ENCODE measurements around the gene REPIN1. TPM values are rescaled to one million over a fixed set of nuclear protein-coding genes. Genes with fewer than 3 reads are reported as not detected.
A peak's percentile ranks its signal among the peaks of the same experiment; 100 is the strongest.

Gene REPIN1
- total RNA-seq, 1 experiment from 2014 or later, result 53.3 TPM

- no peak for DNase-seq
- Histone ChIP-seq H3K9me3 (ENCODE audit: low read length) (no peaks in the 10 kb centered on the region), H3K9ac (ENCODE audit: low read length) (no peak overlapping the region), H3K27me3 (ENCODE audit: low read length) (no peaks in the 10 kb centered on the region), H3K4me3 (ENCODE audit: low read length) (no peak overlapping the region), H3K4me1 (ENCODE audit: low read length) (peaks cover 15% of the 10 kb centered on the region), H3K79me2 (ENCODE audit: low read length) (no peaks in the 10 kb centered on the region), H3K36me3 (ENCODE audit: insufficient read depth, low read length) (no peaks in the 10 kb centered on the region), H4K20me1 (ENCODE audit: insufficient read depth, low read depth, low read length) (peaks cover 4% of the 10 kb centered on the region; the same call in 1 of the 2 replicates), H3K27ac (ENCODE audit: low read length) (no peak overlapping the region), H3K4me2 (ENCODE audit: low read depth, low read length, poor library complexity, severe bottlenecking) (no peak overlapping the region), H3K9me2 (replicated peaks; ENCODE audit: insufficient read depth, low read length) (no peaks in the 10 kb centered on the region), H2AFZ (ENCODE audit: low read length) (no peak overlapping the region)
These were observed 31.6 kb downstream of the REPIN1 start for GRCh38 chr7:150400008-150400787.

- H3K79me2 ChIP-seq (ENCODE audit: low read length), result no peaks in the 10 kb centered on the region
- H3K4me3 ChIP-seq (ENCODE audit: low read length), result no peak overlapping the region
- no peaks in the 10 kb centered on the region for H3K27me3 ChIP-seq (ENCODE audit: low read length)
- no peak overlapping the region for H3K9ac ChIP-seq (ENCODE audit: low read length)
- DNase-seq, result no peak
- H4K20me1 ChIP-seq (ENCODE audit: insufficient read depth, low read depth, low read length), result no peaks in the 10 kb centered on the region
- H3K9me3 ChIP-seq (ENCODE audit: low read length), result no peaks in the 10 kb centered on the region
- H3K4me2 ChIP-seq (ENCODE audit: low read depth, low read length, poor library complexity, severe bottlenecking), result no peak overlapping the region
- H3K9me2 ChIP-seq (replicated peaks; ENCODE audit: insufficient read depth, low read length), result no peaks in the 10 kb centered on the region
- no peaks in the 10 kb centered on the region for H3K36me3 ChIP-seq (ENCODE audit: insufficient read depth, low read length)
- H2AFZ ChIP-seq (ENCODE audit: low read length), result no peak overlapping the region
- peaks cover 19% of the 10 kb centered on the region for H3K4me1 ChIP-seq (ENCODE audit: low read length)
- H3K27ac ChIP-seq (ENCODE audit: low read length), result no peak overlapping the region
These were observed 32.3 kb downstream of the REPIN1 start for GRCh38 chr7:150400788-150401423.

DNA sequence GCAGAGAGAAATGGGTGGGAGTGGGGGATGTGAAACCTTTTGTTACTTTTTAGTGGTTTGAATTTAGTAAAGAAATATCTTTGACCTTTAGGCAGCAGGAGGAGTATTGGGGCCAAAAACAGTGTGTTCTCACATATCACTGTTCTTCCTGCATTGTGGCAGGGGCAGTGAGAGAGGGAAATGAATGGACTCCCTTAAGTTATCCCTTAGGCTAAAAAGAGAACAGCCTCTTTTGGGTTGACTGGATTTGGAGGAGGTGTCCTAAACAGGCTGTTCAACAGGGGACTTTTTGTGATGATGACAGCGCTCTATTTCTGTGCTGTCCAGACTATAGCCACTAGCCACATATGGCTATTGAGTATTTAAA lies 32.8 kb downstream of the REPIN1 start:
- Histone ChIP-seq H3K9me3 (ENCODE audit: low read length) (no peaks in the 10 kb centered on the region), H3K9me2 (replicated peaks; ENCODE audit: insufficient read depth, low read length) (no peaks in the 10 kb centered on the region), H4K20me1 (ENCODE audit: insufficient read depth, low read depth, low read length) (no peaks in the 10 kb centered on the region), H3K4me3 (ENCODE audit: low read length) (no peak overlapping the region), H2AFZ (ENCODE audit: low read length) (no peak overlapping the region), H3K4me1 (ENCODE audit: low read length) (peaks cover 24% of the 10 kb centered on the region), H3K4me2 (ENCODE audit: low read depth, low read length, poor library complexity, severe bottlenecking) (no peak overlapping the region), H3K27me3 (ENCODE audit: low read length) (no peaks in the 10 kb centered on the region), H3K79me2 (ENCODE audit: low read length) (no peaks in the 10 kb centered on the region), H3K9ac (ENCODE audit: low read length) (no peak overlapping the region), H3K27ac (ENCODE audit: low read length) (no peak overlapping the region), H3K36me3 (ENCODE audit: insufficient read depth, low read length) (no peaks in the 10 kb centered on the region)
- DNase-seq, result no peak

DNA sequence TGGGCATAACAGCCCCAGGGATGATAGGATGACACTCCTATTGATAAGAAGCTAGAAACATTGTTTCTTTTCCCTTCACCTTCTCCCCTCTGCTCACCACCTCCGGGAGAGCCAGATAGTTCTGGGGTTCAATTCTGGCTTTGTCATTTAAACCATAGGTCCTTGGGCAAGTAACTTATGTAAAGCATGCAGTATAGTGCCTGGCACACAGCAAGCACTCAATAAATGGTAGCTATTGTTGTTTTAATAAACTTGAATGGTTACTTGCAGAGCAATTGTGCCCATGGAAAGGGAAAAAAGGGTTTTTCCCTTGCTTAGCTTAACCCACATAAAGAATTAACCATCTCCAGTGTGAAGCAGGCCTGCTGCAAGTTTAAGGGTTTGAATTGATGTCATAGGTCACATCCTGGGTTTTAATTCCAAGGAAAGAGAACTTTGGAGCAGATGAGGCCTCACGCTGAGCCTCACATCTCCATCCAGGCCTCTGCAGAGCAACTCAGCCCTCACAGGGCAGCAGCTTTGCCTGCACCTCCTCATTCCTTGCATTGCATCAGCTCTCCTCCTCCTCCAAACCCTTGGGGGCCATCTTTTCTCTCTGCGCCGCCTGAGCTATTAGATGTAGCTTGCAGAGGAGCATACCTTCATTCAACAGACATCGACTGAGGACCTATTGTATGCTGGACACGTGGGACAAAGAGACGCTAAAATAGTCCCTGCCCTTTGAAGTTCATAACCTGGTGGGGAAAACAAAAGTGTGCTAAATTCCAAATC lies 33.4 kb downstream of the REPIN1 start:
- no peak overlapping the region for H3K4me2 ChIP-seq (ENCODE audit: low read depth, low read length, poor library complexity, severe bottlenecking)
- no peak overlapping the region for H3K27ac ChIP-seq (ENCODE audit: low read length)
- no peaks in the 10 kb centered on the region for H3K9me2 ChIP-seq (replicated peaks; ENCODE audit: insufficient read depth, low read length)
- no peak overlapping the region for H2AFZ ChIP-seq (ENCODE audit: low read length)
- H3K36me3 ChIP-seq (ENCODE audit: insufficient read depth, low read length), result no peaks in the 10 kb centered on the region
- H3K79me2 ChIP-seq (ENCODE audit: low read length), result no peaks in the 10 kb centered on the region
- H4K20me1 ChIP-seq (ENCODE audit: insufficient read depth, low read depth, low read length), result no peaks in the 10 kb centered on the region
- no peak overlapping the region for H3K9ac ChIP-seq (ENCODE audit: low read length)
- no peak overlapping the region for H3K4me3 ChIP-seq (ENCODE audit: low read length)
- H3K9me3 ChIP-seq (ENCODE audit: low read length), result no peaks in the 10 kb centered on the region
- H3K4me1 ChIP-seq (ENCODE audit: low read length), result peaks cover 30% of the 10 kb centered on the region
- no peaks in the 10 kb centered on the region for H3K27me3 ChIP-seq (ENCODE audit: low read length)
- DNase-seq, result no peak

DNA sequence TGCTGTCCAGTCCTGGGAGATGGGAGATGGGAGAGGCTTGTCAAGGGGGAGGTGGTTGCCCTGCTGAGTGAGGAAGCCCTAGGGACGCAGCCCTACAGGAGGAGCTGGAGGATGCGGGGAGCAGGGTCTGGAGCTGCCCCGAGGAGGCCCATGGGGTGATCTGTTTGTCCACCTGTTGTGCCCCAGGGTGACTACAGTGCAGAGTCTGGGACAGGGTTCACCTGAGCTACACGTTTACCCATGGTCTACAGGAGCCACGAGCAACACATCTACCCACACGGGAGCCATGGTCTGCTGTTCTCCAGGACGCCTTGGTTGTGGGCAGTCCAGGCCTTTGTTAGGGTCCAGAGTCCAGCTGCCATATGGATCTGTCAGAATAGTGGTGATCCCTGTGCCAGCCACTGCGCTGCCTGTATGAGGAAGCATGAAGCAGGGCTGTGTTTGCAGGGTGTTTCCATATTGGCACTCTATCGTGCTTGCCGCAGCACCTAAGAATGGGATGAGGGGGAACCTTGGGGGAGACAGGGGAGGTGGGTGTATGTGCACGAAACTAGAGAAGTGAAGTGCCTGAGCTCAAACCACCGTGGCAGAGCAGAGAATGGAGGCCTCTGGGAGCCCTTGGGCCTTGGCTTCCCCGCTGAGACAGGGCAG lies 34.2 kb downstream of the REPIN1 start:
- Histone ChIP-seq H2AFZ (ENCODE audit: low read length) (no peak overlapping the region), H4K20me1 (ENCODE audit: insufficient read depth, low read depth, low read length) (no peaks in the 10 kb centered on the region), H3K4me1 (ENCODE audit: low read length) (peaks cover 31% of the 10 kb centered on the region), H3K36me3 (ENCODE audit: insufficient read depth, low read length) (no peaks in the 10 kb centered on the region), H3K9ac (ENCODE audit: low read length) (no peak overlapping the region), H3K79me2 (ENCODE audit: low read length) (no peaks in the 10 kb centered on the region), H3K4me2 (ENCODE audit: low read depth, low read length, poor library complexity, severe bottlenecking) (no peak overlapping the region), H3K9me3 (ENCODE audit: low read length) (no peaks in the 10 kb centered on the region), H3K27ac (ENCODE audit: low read length) (no peak overlapping the region), H3K27me3 (ENCODE audit: low read length) (no peaks in the 10 kb centered on the region), H3K4me3 (ENCODE audit: low read length) (no peak overlapping the region), H3K9me2 (replicated peaks; ENCODE audit: insufficient read depth, low read length) (no peaks in the 10 kb centered on the region)
- DNase-seq, result no peak

GRCh38 chr7:150403376-150404171 lies 35.0 kb downstream of the REPIN1 start:
- Histone ChIP-seq H3K4me2 (ENCODE audit: low read depth, low read length, poor library complexity, severe bottlenecking) (peak overlapping the region; percentile 87), H3K9ac (ENCODE audit: low read length) (peak overlapping the region; percentile 83), H4K20me1 (ENCODE audit: insufficient read depth, low read depth, low read length) (no peaks in the 10 kb centered on the region), H3K79me2 (ENCODE audit: low read length) (no peaks in the 10 kb centered on the region), H2AFZ (ENCODE audit: low read length) (no peak overlapping the region; the same call in 1 of the 2 replicates), H3K27ac (ENCODE audit: low read length) (no peak overlapping the region), H3K27me3 (ENCODE audit: low read length) (no peaks in the 10 kb centered on the region), H3K9me2 (replicated peaks; ENCODE audit: insufficient read depth, low read length) (no peaks in the 10 kb centered on the region), H3K4me1 (ENCODE audit: low read length) (peaks cover 31% of the 10 kb centered on the region), H3K4me3 (ENCODE audit: low read length) (peak overlapping the region; percentile 92; the same call in 1 of the 2 replicates), H3K36me3 (ENCODE audit: insufficient read depth, low read length) (no peaks in the 10 kb centered on the region), H3K9me3 (ENCODE audit: low read length) (no peaks in the 10 kb centered on the region)
- DNase-seq, result no peak

DNA sequence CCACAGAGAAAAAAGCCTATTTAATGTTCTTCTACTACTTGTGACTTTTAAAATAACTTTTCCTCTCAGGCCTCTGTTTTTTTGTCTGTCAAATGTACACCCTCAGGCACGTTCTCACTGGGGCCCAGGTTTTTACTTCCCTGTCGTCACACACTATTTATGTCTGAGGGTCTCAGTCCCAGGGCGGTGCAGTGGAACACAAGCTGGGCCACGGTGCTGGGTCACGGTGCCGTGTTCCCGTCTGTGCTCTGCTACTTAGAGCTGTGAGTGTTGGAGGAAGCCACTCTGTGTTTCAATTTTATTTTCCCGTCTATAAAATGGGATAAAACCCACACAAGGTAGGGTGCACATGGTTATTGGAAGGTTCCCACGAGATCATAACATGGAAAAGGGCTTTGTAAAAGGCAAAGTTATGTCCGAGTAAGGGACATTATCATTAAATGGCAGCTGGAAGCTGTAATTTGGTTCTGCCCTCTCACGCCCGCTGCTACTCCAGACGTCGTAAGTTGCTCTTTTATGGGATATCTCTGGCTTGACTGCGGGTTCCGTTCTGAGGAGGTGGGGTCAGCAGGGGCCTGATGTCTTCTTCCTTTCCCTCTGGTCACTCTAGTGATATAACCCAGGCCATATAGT lies 35.7 kb downstream of the REPIN1 start:
- peaks cover 31% of the 10 kb centered on the region for H3K4me1 ChIP-seq (ENCODE audit: low read length)
- H3K36me3 ChIP-seq (ENCODE audit: insufficient read depth, low read length), result no peaks in the 10 kb centered on the region
- no peaks in the 10 kb centered on the region for H3K9me3 ChIP-seq (ENCODE audit: low read length)
- peak overlapping the region; percentile 92 for H3K4me3 ChIP-seq (ENCODE audit: low read length)
- DNase-seq, result peak; percentile 58
- no peaks in the 10 kb centered on the region for H3K79me2 ChIP-seq (ENCODE audit: low read length)
- no peaks in the 10 kb centered on the region for H3K9me2 ChIP-seq (replicated peaks; ENCODE audit: insufficient read depth, low read length)
- no peak overlapping the region for H3K27ac ChIP-seq (ENCODE audit: low read length)
- H3K27me3 ChIP-seq (ENCODE audit: low read length), result no peaks in the 10 kb centered on the region
- H4K20me1 ChIP-seq (ENCODE audit: insufficient read depth, low read depth, low read length), result no peaks in the 10 kb centered on the region
- peak overlapping the region; percentile 87 for H3K4me2 ChIP-seq (ENCODE audit: low read depth, low read length, poor library complexity, severe bottlenecking)
- H2AFZ ChIP-seq (ENCODE audit: low read length), result peak overlapping the region; percentile 93
- peak overlapping the region; percentile 83 for H3K9ac ChIP-seq (ENCODE audit: low read length)

All from Karpas-422 (cell line).